HepG2 (cell line): Measurements from ENCODE around the gene CTNNBIP1. TPM values are rescaled to one million over a fixed set of nuclear protein-coding genes. Genes with fewer than 3 reads are reported as not detected.

Experiments used
- ATAC-seq: fragments of 200-7000 bp; cut with Tn5 transposase; 3 replicates; pipeline ENCODE4 v1.9.1; 2020; ENCODE audit warnings: mild to moderate bottlenecking, moderate library complexity
- BruUV-seq: library from RNA; stranded (reverse); fragments of 400-500 nt; replicated peaks from 2 replicates; lab custom pipeline; 2021; lab: Mats Ljungman, UMichigan
- CTCF ChIA-PET: fragments of 300-600 bp; formaldehyde crosslinking; extraction: SDS; loops from one replicate; lab custom pipeline; 2021; ENCODE audit warnings: low total read pairs, inconsistent platforms, low intra/inter-chr PET ratio; lab: Yijun Ruan, JAX
- POLR2A ChIA-PET: fragments of 350-600 bp; sonication (Branson Sonifier 250); formaldehyde crosslinking; loops from one replicate; lab custom pipeline; 2020; ENCODE audit warnings: antibody characterized with exemption, inconsistent platforms; lab: Yijun Ruan, JAX
- DNase-seq: peaks from one replicate; pipeline ENCODE4 v3.0.0-alpha.2; 2015; ENCODE audit warnings: low spot score
- FAIRE-seq: peaks from 3 replicates; lab custom pipeline; 2011; peaks lifted over from hg19 to GRCh38; lab: Jason Lieb, UNC
- H2AFZ ChIP-seq: one replicate; pipeline ENCODE4 v1.6.1; 2011; ENCODE audit warnings: low read length, inconsistent platforms
- H3K27ac ChIP-seq: fragments of 300-600 bp; 3 replicates; pipeline ENCODE4 v1.8.0; 2011; ENCODE audit warnings: mixed run types, mild to moderate bottlenecking, mixed read lengths, low read length, inconsistent platforms; ENCODE audit not compliant: insufficient read depth; ENCODE audit errors: extremely low read length
- H3K27me3 ChIP-seq, 2 experiments: fragments of 200-600 bp in 1 of 2; 2 replicates in 1 of 2; 3 replicates in 1 of 2; pipeline versions ENCODE4 v1.6.0 to v1.8.0; 2011; ENCODE audit warnings: low read length in 2 of 2, mild to moderate bottlenecking in 2 of 2, moderate library complexity in 2 of 2, inconsistent platforms in 1 of 2; ENCODE audit not compliant: insufficient read depth in 2 of 2, control insufficient read depth in 1 of 2
- H3K36me3 ChIP-seq, 2 experiments: fragments of 200-600 bp in 1 of 2; replicated peaks in 1 of 2; 2 replicates in 1 of 2; 3 replicates in 1 of 2; pipeline versions ENCODE4 v1.5.1 to v1.8.0; 2011; ENCODE audit warnings: low read length in 2 of 2, inconsistent platforms in 1 of 2; ENCODE audit not compliant: insufficient read depth in 2 of 2, control insufficient read depth in 1 of 2
- H3K4me1 ChIP-seq: 2 replicates; pipeline ENCODE4 v1.5.1; 2012; ENCODE audit warnings: low read length, inconsistent platforms; ENCODE audit not compliant: insufficient read depth
- H3K4me2 ChIP-seq: 2 replicates; pipeline ENCODE4 v1.6.0; 2011; ENCODE audit warnings: low read depth, low read length, inconsistent platforms
- H3K4me3 ChIP-seq, 3 experiments: fragments of 200-600 bp in 1 of 3; sonication (generic), shearing (Covaris generic) in 1 of 3; replicated peaks in 1 of 3; 2 replicates each; pipeline ENCODE4 v1.5.1; 2011 to 2016; ENCODE audit warnings: low read length in 3 of 3, inconsistent platforms in 2 of 3, low read depth in 2 of 3, mild to moderate bottlenecking in 2 of 3, control low read depth in 1 of 3, mixed read lengths in 1 of 3; ENCODE audit not compliant: insufficient read depth in 1 of 3
- H3K79me2 ChIP-seq: one replicate; pipeline ENCODE4 v1.6.1; 2011; ENCODE audit warnings: low read length, inconsistent platforms; ENCODE audit not compliant: insufficient read depth
- H3K9ac ChIP-seq: 2 replicates; pipeline ENCODE4 v1.6.0; 2011; ENCODE audit warnings: mild to moderate bottlenecking, low read depth, low read length, inconsistent platforms; ENCODE audit not compliant: insufficient read depth
- H3K9me3 ChIP-seq: 2 replicates; pipeline ENCODE4 v1.5.1; 2012; ENCODE audit warnings: mild to moderate bottlenecking, low read length
- H4K20me1 ChIP-seq: 2 replicates; pipeline ENCODE4 v1.6.0; 2011; ENCODE audit warnings: inconsistent platforms, mild to moderate bottlenecking, low read length, moderate library complexity; ENCODE audit not compliant: insufficient read depth
- FOXC1 ChIP-seq: sonication (generic); formaldehyde crosslinking; IDR thresholded peaks from 2 replicates; pipeline ENCODE4 v1.8.0; 2022; ENCODE audit warnings: mild to moderate bottlenecking, missing genetic modification reagents, borderline replicate concordance
- GABPB1 ChIP-seq: IDR thresholded peaks from 2 replicates; pipeline ENCODE4 v1.6.1; 2016; ENCODE audit warnings: mild to moderate bottlenecking, missing genetic modification reagents, moderate library complexity, missing compliant biosample characterization
- GLI4 ChIP-seq: sonication (generic); formaldehyde crosslinking; IDR thresholded peaks from 2 replicates; pipeline ENCODE4 v1.5.1; 2020; ENCODE audit warnings: missing genetic modification reagents, mild to moderate bottlenecking, moderate library complexity, borderline replicate concordance
- HDAC1 ChIP-seq: sonication (generic); formaldehyde crosslinking; IDR thresholded peaks from 2 replicates; pipeline ENCODE4 v1.5.1; 2020; ENCODE audit warnings: mild to moderate bottlenecking, missing genetic modification reagents
- HMG20A ChIP-seq: IDR thresholded peaks from 2 replicates; pipeline ENCODE4 v1.6.1; 2016; ENCODE audit warnings: borderline replicate concordance
- KLF12 ChIP-seq: sonication (generic); formaldehyde crosslinking; IDR thresholded peaks from 2 replicates; pipeline ENCODE4 v1.4.0; 2020; ENCODE audit warnings: missing genetic modification reagents, borderline replicate concordance
- POGK ChIP-seq: sonication (generic); formaldehyde crosslinking; conservative IDR thresholded peaks from 2 replicates; pipeline ENCODE4 v1.8.0; 2022; ENCODE audit warnings: mild to moderate bottlenecking, moderate library complexity, missing genetic modification reagents
- POLR2AphosphoS5 ChIP-seq: IDR thresholded peaks from 2 replicates; pipeline ENCODE4 v1.6.1; 2012; ENCODE audit warnings: low read depth, low read length
- SP1 ChIP-seq, 2 experiments: fragments of 450-650 bp in 1 of 2; sonication (generic) in 1 of 2; formaldehyde crosslinking in 1 of 2; IDR thresholded peaks; 2 replicates each; pipeline versions ENCODE4 v1.4.0 to v1.6.1; 2016 to 2020; ENCODE audit warnings: missing genetic modification reagents in 1 of 2
- SP140L ChIP-seq: sonication (generic); formaldehyde crosslinking; IDR thresholded peaks from 2 replicates; pipeline ENCODE4 v1.4.0; 2020; ENCODE audit warnings: missing genetic modification reagents, borderline replicate concordance
- THAP7 ChIP-seq: sonication (generic); formaldehyde crosslinking; IDR thresholded peaks from 2 replicates; pipeline ENCODE4 v1.8.1; 2023; ENCODE audit warnings: mild to moderate bottlenecking, missing genetic modification reagents
- WIZ ChIP-seq: sonication (generic); formaldehyde crosslinking; IDR thresholded peaks from 2 replicates; pipeline ENCODE4 v1.5.1; 2020; ENCODE audit warnings: mild to moderate bottlenecking, missing genetic modification reagents
- YY1 ChIP-seq: IDR thresholded peaks from 2 replicates; pipeline ENCODE4 v1.6.1; 2011; ENCODE audit warnings: low read length, low read depth, moderate library complexity, mild to moderate bottlenecking; ENCODE audit not compliant: insufficient read depth, insufficient replicate concordance
- ZMYM4 ChIP-seq: sonication (generic); formaldehyde crosslinking; IDR thresholded peaks from 2 replicates; pipeline ENCODE4 v1.8.1; 2023; ENCODE audit warnings: mild to moderate bottlenecking, missing genetic modification reagents
- ZNF3 ChIP-seq: IDR thresholded peaks from 2 replicates; pipeline ENCODE4 v1.7.0; 2017; ENCODE audit warnings: inconsistent platforms
- ZNF446 ChIP-seq: sonication (generic); formaldehyde crosslinking; IDR thresholded peaks from 2 replicates; pipeline ENCODE4 v1.5.0; 2020; ENCODE audit warnings: mild to moderate bottlenecking, missing genetic modification reagents
- ZNF605 ChIP-seq: sonication (generic); formaldehyde crosslinking; IDR thresholded peaks from 2 replicates; pipeline ENCODE4 v1.8.0; 2022; ENCODE audit warnings: mild to moderate bottlenecking, missing genetic modification reagents
- ZNF770 ChIP-seq: sonication (generic); formaldehyde crosslinking; IDR thresholded peaks from 2 replicates; pipeline ENCODE4 v1.5.0; 2020; ENCODE audit warnings: mild to moderate bottlenecking, missing genetic modification reagents
- WGBS: methylation state at CpG from one replicate; pipeline ENCODE4 v1.1.6; 2017; ENCODE audit warnings: low lambda C conversion rate; 5-methylcytosine and 5-hydroxymethylcytosine counted together
- in situ Hi-C: cut with HindIII; loops from 2 replicates; pipeline ENCODE4 v1.10.0; 2017; ENCODE audit warnings: low pct_unique_long_range_greater_than_20kb; ENCODE audit not compliant: extremely low pct_ligation_motif_present
- intact Hi-C: fragments of 100-400 bp; cut with micrococcal nuclease; formaldehyde crosslinking; loops from one replicate; pipeline ENCODE4 v1.10.0; 2022; ENCODE audit not compliant: unreplicated experiment
- polyA plus RNA-seq, 8 experiments: library from polyadenylated mRNA; depleted of rRNA in 3 of 8; stranded (reverse) in 7 of 8; unstranded in 1 of 8; fragments of >200 nt; fragmentation: Illumina TruSeq in 4 of 8; extraction: Trizol in 4 of 8; gene quantifications; 2 replicates each; pipeline versions ENCODE4 v1.2.1 to v1.2.3, GENCODE V29; 2011 to 2016; ENCODE audit warnings: low read depth in 4 of 8, missing spikeins in 1 of 8, mixed read lengths in 1 of 8; ENCODE audit not compliant: insufficient read depth in 1 of 8
- total RNA-seq, 5 experiments: library from RNA; depleted of rRNA; stranded (reverse); fragments of >200 nt; fragmentation: Illumina TruSeq; extraction: Trizol; gene quantifications; 2 replicates each; pipeline ENCODE4 v1.2.3, GENCODE V29; 2016; ENCODE audit warnings: low read depth in 1 of 5

Gene CTNNBIP1
- total and polyA plus RNA-seq, 2 of the 13 experiments (the other 11 are each of a cell fraction or from before 2014, with no cell fraction given), result 71.7 to 83.0 TPM

- no peak within 1 kb of the TSS for H3K27ac ChIP-seq
- FAIRE-seq, result no peak
- peaks cover 69% of the 10 kb centered on the region for H3K4me1 ChIP-seq
- H3K36me3 ChIP-seq, result no peaks in the 10 kb centered on the region
- ChIA-PET POLR2A (no interaction called here), CTCF (no interaction called here)
- ATAC-seq, result peak; percentile 70
- H3K4me2 ChIP-seq, result peak within 1 kb of the TSS; percentile 85
- H4K20me1 ChIP-seq, result peaks cover 11% of the 10 kb centered on the region; the same call in 1 of the 2 replicates
- peak; percentile 58 for DNase-seq
- intact Hi-C loops (no loop called here), in situ Hi-C loops (no loop called here)
- peak within 1 kb of the TSS; percentile 82 to 92 (median 88) for H3K4me3 ChIP-seq
- H3K79me2 ChIP-seq, result peaks cover 38% of the 10 kb centered on the region
- BruUV-seq, result no TSS peak
- H3K9ac ChIP-seq, result peak within 1 kb of the TSS; percentile 75
- 0% methylated on average over 10 of the region's 93 CpGs for WGBS
- H3K27me3 ChIP-seq, result peaks cover 0 to 4% of the 10 kb centered on the region in 2 experiments; a peak in 1 of 5 replicates
- H2AFZ ChIP-seq, result no peak within 1 kb of the TSS
- no peaks in the 10 kb centered on the region for H3K9me3 ChIP-seq
- TF ChIP-seq KLF12 (CRISPR knock-in tag) (0 out of 2 replicates have a peak, but pooled peaks have one; percentile 48), GABPB1 (CRISPR knock-in tag) (peak; percentile 28; the same call in 1 of the 2 replicates), POGK (CRISPR knock-in tag) (0 out of 2 replicates have a peak, but pooled peaks have one; percentile 15), HMG20A (CRISPR knock-in tag) (no peak), SP140L (no peak), SP1 (IDR thresholded peaks at IDR 0.05) (no peak), SP1 (CRISPR knock-in tag; IDR thresholded peaks at IDR 0.05) (0 out of 2 replicates have a peak, but pooled peaks have one; percentile 41), WIZ (CRISPR knock-in tag) (no peak), GLI4 (CRISPR knock-in tag) (no peak), ZNF446 (CRISPR knock-in tag) (peak; percentile 83), ZNF770 (peak; percentile 29; the same call in 1 of the 2 replicates), POLR2AphosphoS5 (no peak; the same call in 1 of the 2 replicates), FOXC1 (CRISPR knock-in tag) (no peak), ZMYM4 (0 out of 2 replicates have a peak, but pooled peaks have one; percentile 19), ZNF605 (CRISPR knock-in tag) (no peak), HDAC1 (CRISPR knock-in tag) (peak; percentile 21; the same call in 1 of the 2 replicates), THAP7 (no peak), YY1 (peak; percentile 95), ZNF3 (CRISPR knock-in tag) (no peak)
These were observed 85.9 kb downstream of the CTNNBIP1 start, which contains the start of gene CLSTN1 for GRCh38 chr1:9823943-9824701. Gene CLSTN1, minus strand, starts transcription at chr1:9823965. Its CDS starts 232 bp downstream, at chr1:9823733.
